Measurements from ENCODE around the gene UGT1A10. TPM values are rescaled to one million over a fixed set of nuclear protein-coding genes. Genes with fewer than 3 reads are reported as not detected.
A peak's percentile ranks its signal among the peaks of the same experiment; 100 is the strongest.

The UGT1A10 gene
- total and polyA plus RNA-seq, 2 donors (not counting 3 experiments of a cell fraction or from before 2014, with no cell fraction given): not detected

DNA sequence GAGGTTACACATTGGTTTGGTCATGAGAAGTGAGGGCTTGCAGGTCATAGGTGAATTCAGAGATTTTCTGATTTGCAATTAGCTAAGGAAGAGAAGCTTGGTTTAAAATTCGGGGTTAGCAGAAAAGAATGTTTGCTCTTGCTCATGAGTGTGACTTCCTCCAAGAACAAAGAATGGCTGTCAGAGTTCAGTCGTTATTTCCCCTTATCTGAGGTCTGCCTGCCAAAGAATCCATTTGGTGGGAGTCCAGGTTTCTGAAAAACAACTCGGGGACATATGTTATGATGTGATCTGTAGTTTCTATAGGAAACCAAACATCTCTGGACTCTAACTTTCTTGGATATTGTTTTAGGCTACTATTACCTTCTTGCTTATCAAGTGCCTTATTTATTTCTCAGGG is 53.3 kb downstream of the UGT1A10 start:
- Histone ChIP-seq H4K20me1 (replicated peaks; ENCODE audit: control insufficient read depth, extremely low read depth, insufficient read depth, low read length) (no peaks in the 10 kb centered on the region), H3K4me3 (replicated peaks in 1 of 3; ENCODE audit: insufficient read depth in 1 of 3, low read depth in 1 of 3, low read length in 3 of 3) (no peak overlapping the region), H3K4me2 (ENCODE audit: insufficient read depth, low read length) (peak overlapping the region; percentile 31), H3K9ac (replicated peaks; ENCODE audit: extremely low read depth, insufficient read depth, low read length) (peak overlapping the region; percentile 17), H3K4me1 (ENCODE audit: control insufficient read depth, extremely low read depth, insufficient read depth, low read length) (peaks cover 17% of the 10 kb centered on the region), H3K36me3 (ENCODE audit: control insufficient read depth in 2 of 2, extremely low read depth in 1 of 2, insufficient read depth in 2 of 2, low read length in 2 of 2) (no peaks in the 10 kb centered on the region), H3K27me3 (ENCODE audit: control insufficient read depth in 2 of 2, insufficient read depth in 2 of 2, low read length in 2 of 2) (no peaks in the 10 kb centered on the region), H3K79me2 (ENCODE audit: control insufficient read depth, insufficient read depth, low read length) (no peaks in the 10 kb centered on the region), H3K9me3 (replicated peaks; ENCODE audit: control insufficient read depth, insufficient read depth, low read length) (no peaks in the 10 kb centered on the region), H3K9me1 (replicated peaks; ENCODE audit: control insufficient read depth, extremely low read depth, insufficient read depth, low read length) (no peaks in the 10 kb centered on the region), H3K27ac (ENCODE audit: insufficient read depth, low read depth, low read length) (peak overlapping the region; percentile 68), H2AFZ (ENCODE audit: low read depth, low read length) (no peak overlapping the region)
- no TSS peak for BruUV-seq (replicated peaks)
- no peak for TF ChIP-seq POLR2AphosphoS5 (IDR thresholded peaks at IDR 0.05; ENCODE audit: insufficient read depth, low read depth, low read length)
- peak; percentile 21 for TF ChIP-seq JUN (IDR thresholded peaks at IDR 0.05; ENCODE audit: borderline replicate concordance, insufficient read depth, insufficient read length, low read depth)
- TF ChIP-seq, protein P1, sequence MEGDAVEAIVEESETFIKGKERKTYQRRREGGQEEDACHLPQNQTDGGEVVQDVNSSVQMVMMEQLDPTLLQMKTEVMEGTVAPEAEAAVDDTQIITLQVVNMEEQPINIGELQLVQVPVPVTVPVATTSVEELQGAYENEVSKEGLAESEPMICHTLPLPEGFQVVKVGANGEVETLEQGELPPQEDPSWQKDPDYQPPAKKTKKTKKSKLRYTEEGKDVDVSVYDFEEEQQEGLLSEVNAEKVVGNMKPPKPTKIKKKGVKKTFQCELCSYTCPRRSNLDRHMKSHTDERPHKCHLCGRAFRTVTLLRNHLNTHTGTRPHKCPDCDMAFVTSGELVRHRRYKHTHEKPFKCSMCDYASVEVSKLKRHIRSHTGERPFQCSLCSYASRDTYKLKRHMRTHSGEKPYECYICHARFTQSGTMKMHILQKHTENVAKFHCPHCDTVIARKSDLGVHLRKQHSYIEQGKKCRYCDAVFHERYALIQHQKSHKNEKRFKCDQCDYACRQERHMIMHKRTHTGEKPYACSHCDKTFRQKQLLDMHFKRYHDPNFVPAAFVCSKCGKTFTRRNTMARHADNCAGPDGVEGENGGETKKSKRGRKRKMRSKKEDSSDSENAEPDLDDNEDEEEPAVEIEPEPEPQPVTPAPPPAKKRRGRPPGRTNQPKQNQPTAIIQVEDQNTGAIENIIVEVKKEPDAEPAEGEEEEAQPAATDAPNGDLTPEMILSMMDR (IDR thresholded peaks at IDR 0.05; ENCODE audit: extremely low read depth in 1 of 2, insufficient read depth in 1 of 2, low read depth in 1 of 2, low read length in 2 of 2): no peak
- no peak for TF ChIP-seq EZH2 (IDR thresholded peaks at IDR 0.05; ENCODE audit: borderline replicate concordance, low read depth, low read length, severe bottlenecking)
- peak; percentile 29 for TF ChIP-seq POLR2A (IDR thresholded peaks at IDR 0.05; ENCODE audit: low read depth, low read length)
- TF ChIP-seq, protein P2, sequence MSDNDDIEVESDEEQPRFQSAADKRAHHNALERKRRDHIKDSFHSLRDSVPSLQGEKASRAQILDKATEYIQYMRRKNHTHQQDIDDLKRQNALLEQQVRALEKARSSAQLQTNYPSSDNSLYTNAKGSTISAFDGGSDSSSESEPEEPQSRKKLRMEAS (IDR thresholded peaks at IDR 0.05; ENCODE audit: insufficient read depth, insufficient read length): no peak
- TF ChIP-seq GATA2 (IDR thresholded peaks at IDR 0.05; ENCODE audit: insufficient read depth, insufficient read length, low read depth, low read length): peak; percentile 25
- dilution Hi-C loops (cut with MboI; ENCODE audit: extremely low pct_ligation_motif_present, low sequenced_read_pairs): no loop called here
- ChIA-PET CTCF (interaction anchor here (1.0 to 1.5 kb wide), 3 partner anchors 18 to 276 kb away, joined by 3 to 4 read pairs (median 3); no protein-coding TSS in a partner anchor), POLR2A (no interaction called here)
- intact Hi-C loops (cut with micrococcal nuclease): loop anchor here (1.0 kb wide), 1 partner anchor 11 kb away; no protein-coding TSS in a partner anchor
- FAIRE-seq: peak; percentile 90
- DNase-seq (ENCODE audit: low read depth, low spot score): peak; percentile 97
